Ramos (cell line): ENCODE data around the gene SLC11A2.
"Not testable (repeated sequence)": the region's sequence is repeated elsewhere in the genome, so short reads cannot be mapped to it uniquely, and the experiment has no call there.

ENCODE experiments used
- in situ Hi-C: fragments of 300-500 bp; cut with MboI; formaldehyde crosslinking; loops from one replicate; pipeline ENCODE4 v1.14.3; 2022; ENCODE audit warnings: low sequenced_read_pairs; ENCODE audit not compliant: unreplicated experiment

The SLC11A2 gene

GRCh38 chr12:50954789-50955188 lies 71.4 kb downstream of the SLC11A2 start:
- in situ Hi-C loops, result not testable (repeated sequence)

- in situ Hi-C loops, result no loop called here
Observed at GRCh38 chr12:50953047-50953446, 73.1 kb downstream of the SLC11A2 start.

- in situ Hi-C loops, result no loop called here
Observed at GRCh38 chr12:50952510-50952909, 73.7 kb downstream of the SLC11A2 start, which contains the start of gene HIGD1C. HIGD1C (plus strand) TSS chr12:50952544; CDS start chr12:50953999, 1,455 bp downstream.

GRCh38 chr12:50951112-50951511 lies 75.1 kb downstream of the SLC11A2 start:
- in situ Hi-C loops, result no loop called here

GRCh38 chr12:50949801-50950302 lies 76.3 kb downstream of the SLC11A2 start:
- in situ Hi-C loops, result no loop called here

GRCh38 chr12:50948798-50949197 lies 77.4 kb downstream of the SLC11A2 start:
- in situ Hi-C loops, result no loop called here

- in situ Hi-C loops, result no loop called here
Observed at GRCh38 chr12:50947933-50948626, 78.1 kb downstream of the SLC11A2 start.

GRCh38 chr12:50937653-50938052 lies 88.5 kb downstream of the SLC11A2 start:
- in situ Hi-C loops, result no loop called here

GRCh38 chr12:50936821-50937530 lies 89.2 kb downstream of the SLC11A2 start:
- in situ Hi-C loops, result no loop called here

GRCh38 chr12:50934981-50935807 lies 91.0 kb downstream of the SLC11A2 start:
- in situ Hi-C loops, result no loop called here

GRCh38 chr12:50934371-50934851 lies 91.8 kb downstream of the SLC11A2 start:
- in situ Hi-C loops, result no loop called here

GRCh38 chr12:50933459-50934124 lies 92.6 kb downstream of the SLC11A2 start:
- in situ Hi-C loops, result no loop called here

- in situ Hi-C loops, result no loop called here
Observed at GRCh38 chr12:50932787-50933280, 93.3 kb downstream of the SLC11A2 start.

- in situ Hi-C loops, result not testable (repeated sequence)
Observed at GRCh38 chr12:50930477-50930876, 95.7 kb downstream of the SLC11A2 start.

- in situ Hi-C loops, result no loop called here
Observed at GRCh38 chr12:50929831-50930230, 96.4 kb downstream of the SLC11A2 start.
